DND-41 (cell line): ENCODE data around the gene ELL2.

ENCODE experiments used
- CTCF ChIP-seq: IDR thresholded peaks from 2 replicates; pipeline ENCODE4 v1.5.1; 2012; ENCODE audit warnings: borderline replicate concordance, low read length, moderate library complexity, mild to moderate bottlenecking; ENCODE audit not compliant: poor library complexity, severe bottlenecking; ENCODE audit errors: extremely low read depth
- EZH2 ChIP-seq: IDR thresholded peaks from 3 replicates; pipeline ENCODE4 v1.6.1; 2012; ENCODE audit warnings: borderline replicate concordance, low read depth, mild to moderate bottlenecking, moderate library complexity, low read length, inconsistent platforms; ENCODE audit not compliant: severe bottlenecking

- TF ChIP-seq CTCF (no peak), EZH2 (no peak)
Observed at GRCh38 chr5:95922798-95923197, 38.9 kb downstream of the ELL2 start.
